HepG2 (cell line): ENCODE results near the gene CHPF. TPM values are rescaled to one million over a fixed set of nuclear protein-coding genes. Genes with fewer than 3 reads are reported as not detected.

Source experiments
- ARID4A ChIP-seq: sonication (generic); formaldehyde crosslinking; IDR thresholded peaks from 2 replicates; pipeline ENCODE4 v1.5.0; 2020; ENCODE audit warnings: mild to moderate bottlenecking, missing genetic modification reagents, borderline replicate concordance
- CBFB ChIP-seq: sonication (generic); formaldehyde crosslinking; IDR thresholded peaks from 2 replicates; pipeline ENCODE4 v1.4.0; 2020; ENCODE audit warnings: missing genetic modification reagents
- FOXK1 ChIP-seq: sonication (generic); formaldehyde crosslinking; IDR thresholded peaks from 2 replicates; pipeline ENCODE4 v1.4.0; 2020; ENCODE audit warnings: low read depth, missing genetic modification reagents, borderline replicate concordance
- FOXK2 ChIP-seq: fragments of 450-650 bp; IDR thresholded peaks from 2 replicates; pipeline ENCODE4 v1.6.1; 2016
- JUN ChIP-seq: sonication (generic); formaldehyde crosslinking; IDR thresholded peaks from 2 replicates; pipeline ENCODE4 v1.4.0; 2020; ENCODE audit warnings: mild to moderate bottlenecking, missing genetic modification reagents
- MTA1 ChIP-seq: sonication (generic); formaldehyde crosslinking; IDR thresholded peaks from 2 replicates; pipeline ENCODE4 v1.4.0; 2020; ENCODE audit warnings: missing genetic modification reagents, mild to moderate bottlenecking, borderline replicate concordance
- NAIF1 ChIP-seq: sonication (generic); formaldehyde crosslinking; IDR thresholded peaks from 2 replicates; pipeline ENCODE4 v1.5.0; 2020; ENCODE audit warnings: mild to moderate bottlenecking, missing genetic modification reagents, borderline replicate concordance
- NFRKB ChIP-seq: fragments of 450-650 bp; IDR thresholded peaks from 2 replicates; pipeline ENCODE4 v1.6.1; 2017
- ONECUT2 ChIP-seq: sonication (generic); formaldehyde crosslinking; IDR thresholded peaks from 2 replicates; pipeline ENCODE4 v1.4.0; 2020; ENCODE audit warnings: missing genetic modification reagents
- PAX8 ChIP-seq: sonication (generic); formaldehyde crosslinking; IDR thresholded peaks from 2 replicates; pipeline ENCODE4 v1.8.0; 2022; ENCODE audit warnings: mild to moderate bottlenecking, missing genetic modification reagents, borderline replicate concordance
- PHF8 ChIP-seq: sonication (generic); formaldehyde crosslinking; IDR thresholded peaks from 2 replicates; pipeline ENCODE4 v1.5.0; 2020; ENCODE audit warnings: missing genetic modification reagents
- RXRA ChIP-seq: sonication (generic); formaldehyde crosslinking; IDR thresholded peaks from 2 replicates; pipeline ENCODE4 v1.5.1; 2020; ENCODE audit warnings: missing genetic modification reagents
- SIX1 ChIP-seq: sonication (generic); formaldehyde crosslinking; IDR thresholded peaks from 2 replicates; pipeline ENCODE4 v1.4.0; 2020; ENCODE audit warnings: missing genetic modification reagents, borderline replicate concordance
- SIX4 ChIP-seq: sonication (generic); formaldehyde crosslinking; IDR thresholded peaks from 2 replicates; pipeline ENCODE4 v1.4.0; 2020; ENCODE audit warnings: missing genetic modification reagents
- SRSF4 ChIP-seq: fragments of 200-400 bp; formaldehyde crosslinking; IDR thresholded peaks from one replicate; pipeline ENCODE4 v1.6.1; 2018; ENCODE audit warnings: mild to moderate bottlenecking, low read depth, low read length, moderate library complexity; ENCODE audit not compliant: poor library complexity, severe bottlenecking
- TBL1XR1 ChIP-seq: fragments of 150-350 bp; IDR thresholded peaks from 2 replicates; pipeline ENCODE4 v1.6.1; 2014; ENCODE audit warnings: borderline replicate concordance, low read length; ENCODE audit not compliant: partially characterized antibody
- TP53 ChIP-seq: sonication (generic); formaldehyde crosslinking; conservative IDR thresholded peaks from 2 replicates; pipeline ENCODE4 v1.4.0; 2020; ENCODE audit warnings: missing genetic modification reagents
- ZFP90 ChIP-seq: sonication (generic); formaldehyde crosslinking; IDR thresholded peaks from 2 replicates; pipeline ENCODE4 v1.8.0; 2022; ENCODE audit warnings: missing genetic modification reagents, mild to moderate bottlenecking, inconsistent platforms, borderline replicate concordance
- ZNF280B ChIP-seq: sonication (generic); formaldehyde crosslinking; IDR thresholded peaks from 2 replicates; pipeline ENCODE4 v1.5.0; 2020; ENCODE audit warnings: missing genetic modification reagents, mild to moderate bottlenecking, borderline replicate concordance
- ZNF629 ChIP-seq: sonication (generic); formaldehyde crosslinking; conservative IDR thresholded peaks from 2 replicates; pipeline ENCODE4 v1.5.0; 2020; ENCODE audit warnings: missing genetic modification reagents
- polyA plus RNA-seq, 8 experiments: library from polyadenylated mRNA; depleted of rRNA in 3 of 8; stranded (reverse) in 7 of 8; unstranded in 1 of 8; fragments of >200 nt; fragmentation: Illumina TruSeq in 4 of 8; extraction: Trizol in 4 of 8; gene quantifications; 2 replicates each; pipeline versions ENCODE4 v1.2.1 to v1.2.3, GENCODE V29; 2011 to 2016; ENCODE audit warnings: low read depth in 4 of 8, missing spikeins in 1 of 8, mixed read lengths in 1 of 8; ENCODE audit not compliant: insufficient read depth in 1 of 8
- total RNA-seq, 5 experiments: library from RNA; depleted of rRNA; stranded (reverse); fragments of >200 nt; fragmentation: Illumina TruSeq; extraction: Trizol; gene quantifications; 2 replicates each; pipeline ENCODE4 v1.2.3, GENCODE V29; 2016; ENCODE audit warnings: low read depth in 1 of 5
- TF ChIP-seq, protein P1 (sequence below): sonication (generic); formaldehyde crosslinking; IDR thresholded peaks from 2 replicates; pipeline ENCODE4 v1.8.1; 2023; ENCODE audit warnings: missing genetic modification reagents, mild to moderate bottlenecking, borderline replicate concordance
- TF ChIP-seq, protein P2 (sequence below): sonication (generic); formaldehyde crosslinking; IDR thresholded peaks from 2 replicates; pipeline ENCODE4 v1.4.0; 2020; ENCODE audit warnings: missing genetic modification reagents

Gene CHPF
- total and polyA plus RNA-seq, 2 of the 13 experiments (the other 11 are each of a cell fraction or from before 2014, with no cell fraction given): 79.6 to 111 TPM

- TF ChIP-seq CBFB (no peak), ZNF629 (CRISPR knock-in tag) (peak; percentile 63), NFRKB (no peak), ZFP90 (CRISPR knock-in tag) (peak; percentile 64), SRSF4 (no peak), ARID4A (peak; percentile 88), JUN (peak; percentile 83; the same call in 1 of the 2 replicates), MTA1 (CRISPR knock-in tag) (peak; percentile 99), ONECUT2 (CRISPR knock-in tag) (peak; percentile 48; the same call in 1 of the 2 replicates), SIX4 (CRISPR knock-in tag) (peak; percentile 61; the same call in 1 of the 2 replicates), PAX8 (no peak), NAIF1 (CRISPR knock-in tag) (no peak; the same call in none of the 2 replicates), TBL1XR1 (no peak), FOXK2 (peak; percentile 96), RXRA (peak; percentile 97), FOXK1 (CRISPR knock-in tag) (peak; percentile 92), SIX1 (CRISPR knock-in tag) (peak; percentile 80), TP53 (CRISPR knock-in tag) (0 out of 2 replicates have a peak, but pooled peaks have one; percentile 21), PHF8 (CRISPR knock-in tag) (peak; percentile 44), ZNF280B (CRISPR knock-in tag) (peak; percentile 87; the same call in 1 of the 2 replicates)
- TF ChIP-seq, protein P1, sequence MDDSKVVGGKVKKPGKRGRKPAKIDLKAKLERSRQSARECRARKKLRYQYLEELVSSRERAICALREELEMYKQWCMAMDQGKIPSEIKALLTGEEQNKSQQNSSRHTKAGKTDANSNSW (CRISPR knock-in tag): no peak
- TF ChIP-seq, protein P2, sequence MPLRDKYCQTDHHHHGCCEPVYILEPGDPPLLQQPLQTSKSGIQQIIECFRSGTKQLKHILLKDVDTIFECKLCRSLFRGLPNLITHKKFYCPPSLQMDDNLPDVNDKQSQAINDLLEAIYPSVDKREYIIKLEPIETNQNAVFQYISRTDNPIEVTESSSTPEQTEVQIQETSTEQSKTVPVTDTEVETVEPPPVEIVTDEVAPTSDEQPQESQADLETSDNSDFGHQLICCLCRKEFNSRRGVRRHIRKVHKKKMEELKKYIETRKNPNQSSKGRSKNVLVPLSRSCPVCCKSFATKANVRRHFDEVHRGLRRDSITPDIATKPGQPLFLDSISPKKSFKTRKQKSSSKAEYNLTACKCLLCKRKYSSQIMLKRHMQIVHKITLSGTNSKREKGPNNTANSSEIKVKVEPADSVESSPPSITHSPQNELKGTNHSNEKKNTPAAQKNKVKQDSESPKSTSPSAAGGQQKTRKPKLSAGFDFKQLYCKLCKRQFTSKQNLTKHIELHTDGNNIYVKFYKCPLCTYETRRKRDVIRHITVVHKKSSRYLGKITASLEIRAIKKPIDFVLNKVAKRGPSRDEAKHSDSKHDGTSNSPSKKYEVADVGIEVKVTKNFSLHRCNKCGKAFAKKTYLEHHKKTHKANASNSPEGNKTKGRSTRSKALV (CRISPR knock-in tag): peak; percentile 62; the same call in 1 of the 2 replicates
Observed at GRCh38 chr2:219576505-219577388, 33.1 kb upstream of the CHPF start (continued).
